Measurements from ENCODE around the gene HYCC1.
"Not testable (repeated sequence)": the region's sequence is repeated elsewhere in the genome, so short reads cannot be mapped to it uniquely, and the experiment has no call there.

The HYCC1 gene

DNA sequence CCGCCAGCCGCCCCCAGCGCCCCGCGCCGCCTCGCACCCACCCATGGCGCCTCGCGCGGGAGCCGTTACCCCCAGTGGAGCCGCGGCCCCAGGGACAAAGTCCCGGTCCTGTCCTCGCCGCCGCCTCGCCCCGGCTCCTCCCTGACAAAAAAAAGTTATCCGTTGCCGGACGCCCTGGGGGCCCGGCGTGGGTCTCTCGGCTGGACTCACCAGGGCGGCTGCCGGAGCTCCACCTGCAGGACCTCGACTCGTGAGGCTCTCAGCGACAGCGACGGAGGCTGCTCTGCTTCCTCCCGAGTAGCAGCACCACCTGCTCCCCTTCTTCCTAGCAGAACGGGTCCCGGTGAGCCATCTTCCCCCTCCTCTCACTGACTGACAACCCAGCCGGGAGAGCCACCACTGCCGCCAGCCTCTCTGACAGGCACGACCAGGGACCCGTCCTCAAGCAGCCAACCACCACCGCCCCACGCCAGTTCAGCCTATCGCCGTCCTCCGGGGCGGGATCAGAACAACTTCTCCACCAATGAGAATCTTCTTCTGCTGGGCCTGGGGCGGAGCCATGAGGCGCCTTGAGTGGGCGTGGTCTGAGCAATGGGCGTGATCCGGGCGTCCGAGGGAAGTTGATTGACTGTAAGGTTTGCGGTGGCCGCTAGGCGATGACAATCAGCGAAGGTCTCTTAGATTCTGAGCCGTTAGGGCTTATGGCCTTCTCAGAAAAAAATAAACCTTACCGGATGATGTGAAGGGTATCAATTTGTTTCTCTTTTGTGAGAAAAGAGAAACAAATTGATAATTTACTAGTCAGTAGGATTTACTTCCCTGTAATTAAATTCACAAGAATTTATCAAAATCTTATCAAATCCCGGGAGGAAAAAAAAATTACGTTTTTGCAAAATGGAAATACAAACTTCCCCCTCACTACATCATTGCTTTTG is at the start of gene HYCC1:
TSS of gene HYCC1 (minus strand) at position 416 of the 935 bp plus-strand sequence. CDS start 23,019 bp downstream, outside the sequence.
- Mint-ChIP-seq H3K4me1 (ENCODE audit: low read depth) (peaks cover 30% of the 10 kb centered on the region), H3K27me3 (no peaks in the 10 kb centered on the region), H3K36me3 (ENCODE audit: low read depth) (no peaks in the 10 kb centered on the region), H3K9me3 (no peaks in the 10 kb centered on the region), H3K4me3 (peak within 1 kb of the TSS; percentile 95), H3K27ac (peak within 1 kb of the TSS; percentile 88)

DNA sequence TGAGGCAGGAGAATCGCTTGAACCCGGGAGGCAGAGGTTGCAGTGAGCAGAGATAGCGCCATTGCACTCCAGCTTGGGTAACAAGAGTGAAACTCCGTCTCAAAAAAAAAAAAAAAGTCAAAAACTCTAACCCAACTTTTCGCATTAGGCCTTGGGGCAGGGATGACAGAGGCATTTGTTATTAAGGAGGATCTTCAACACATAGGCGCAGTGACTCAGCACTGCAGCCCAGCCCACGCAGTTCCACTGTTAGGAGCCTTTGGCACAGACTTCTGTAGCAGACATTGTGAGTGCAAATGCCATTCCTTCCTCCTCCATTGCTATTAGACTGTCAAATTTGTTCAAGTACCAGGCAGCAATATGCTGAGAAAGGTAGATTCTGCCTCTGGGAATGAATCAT is 48.5 kb upstream of the HYCC1 start:
- no peaks in the 10 kb centered on the region for H3K36me3 Mint-ChIP-seq (ENCODE audit: low read depth)
- no peaks in the 10 kb centered on the region for H3K9me3 Mint-ChIP-seq
- no peaks in the 10 kb centered on the region for H3K27me3 Mint-ChIP-seq
- no peak overlapping the region for H3K4me3 Mint-ChIP-seq
- H3K4me1 Mint-ChIP-seq (ENCODE audit: low read depth): no peaks in the 10 kb centered on the region
- H3K27ac Mint-ChIP-seq: no peak overlapping the region

DNA sequence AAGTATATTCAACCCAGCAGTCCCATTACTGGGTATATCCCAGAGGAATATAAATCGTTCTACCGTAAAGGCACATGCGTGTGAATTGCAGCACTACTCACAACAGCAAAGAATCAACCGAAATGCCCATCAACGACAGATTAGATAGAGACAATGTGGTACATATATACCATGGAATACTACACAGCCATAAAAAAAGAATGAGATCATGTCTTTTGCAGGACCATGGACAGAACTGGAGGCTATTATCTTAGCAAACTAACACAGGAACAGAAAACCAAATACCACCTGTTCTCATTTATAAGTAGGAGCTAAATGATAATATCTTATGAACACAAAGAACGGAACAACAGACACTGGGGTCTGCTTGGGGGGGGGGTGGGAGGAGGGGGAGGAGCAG is 47.4 kb upstream of the HYCC1 start:
- Mint-ChIP-seq H3K27ac (no peak overlapping the region), H3K27me3 (no peaks in the 10 kb centered on the region), H3K4me3 (no peak overlapping the region), H3K36me3 (ENCODE audit: low read depth) (no peaks in the 10 kb centered on the region), H3K4me1 (ENCODE audit: low read depth) (no peaks in the 10 kb centered on the region), H3K9me3 (no peaks in the 10 kb centered on the region)

DNA sequence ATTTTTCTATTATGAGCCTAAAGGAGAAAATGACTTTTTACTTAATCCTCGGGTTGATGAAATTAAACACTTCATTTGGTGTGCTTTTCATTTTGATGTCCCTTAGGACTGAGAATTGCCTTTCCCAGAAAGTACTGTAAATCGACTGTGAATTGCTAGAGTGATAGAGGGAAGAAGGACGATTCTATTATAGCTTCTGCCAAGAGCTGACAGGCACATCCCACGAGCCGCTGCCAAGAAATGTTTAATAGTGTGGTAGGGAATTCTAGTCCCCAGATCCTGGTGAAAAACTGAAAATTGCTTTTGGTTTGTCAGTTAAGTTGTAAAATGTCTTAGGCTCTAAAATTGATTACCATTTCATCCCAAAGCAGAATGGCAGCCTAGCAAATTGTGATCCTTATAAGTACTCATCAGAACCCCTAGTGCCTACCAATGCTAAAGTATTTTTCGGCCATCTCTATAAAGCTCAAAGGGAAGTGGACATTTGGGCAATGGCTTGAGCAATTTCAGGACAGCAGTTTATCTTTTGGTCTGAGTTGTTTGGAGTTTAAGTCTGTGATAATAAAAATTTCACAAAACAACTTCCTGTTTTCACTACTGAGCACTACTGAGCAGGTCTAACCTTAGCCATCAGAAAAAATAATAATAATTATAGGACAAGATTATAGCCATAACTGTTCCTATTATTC is 44.6 kb upstream of the HYCC1 start:
- Mint-ChIP-seq H3K4me3 (no peak overlapping the region), H3K9me3 (no peaks in the 10 kb centered on the region), H3K4me1 (ENCODE audit: low read depth) (no peaks in the 10 kb centered on the region), H3K27ac (no peak overlapping the region), H3K27me3 (no peaks in the 10 kb centered on the region), H3K36me3 (ENCODE audit: low read depth) (no peaks in the 10 kb centered on the region)

DNA sequence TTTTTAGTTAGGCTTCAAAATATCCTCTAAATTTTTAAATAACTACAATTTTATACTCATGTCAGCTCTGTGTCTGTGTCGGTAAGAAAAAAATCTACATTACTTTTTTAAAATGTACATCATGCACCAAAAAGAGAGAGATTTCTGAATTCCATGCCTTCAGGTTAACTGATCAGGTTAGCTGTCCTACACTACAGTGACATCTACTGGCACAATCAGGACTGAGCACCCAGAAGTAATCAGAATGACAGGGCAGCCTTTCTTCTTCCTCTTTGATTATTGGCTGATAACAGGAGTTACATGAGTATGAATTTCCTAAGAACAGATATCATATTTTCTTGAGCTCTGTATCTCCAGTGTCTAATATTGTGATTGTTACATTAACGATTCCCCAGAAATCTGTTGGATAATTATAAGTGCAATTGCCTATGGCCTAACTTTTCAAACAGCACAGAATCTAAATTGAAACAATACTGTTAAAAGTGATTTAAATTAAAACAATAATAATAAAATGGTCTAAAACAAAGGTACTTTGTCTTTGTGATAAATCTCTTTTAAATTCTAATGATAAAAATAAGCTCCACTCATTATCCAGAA is 41.8 kb upstream of the HYCC1 start:
- no peaks in the 10 kb centered on the region for H3K9me3 Mint-ChIP-seq
- H3K27ac Mint-ChIP-seq: no peak overlapping the region
- no peak overlapping the region for H3K4me3 Mint-ChIP-seq
- H3K4me1 Mint-ChIP-seq (ENCODE audit: low read depth): peaks cover 6% of the 10 kb centered on the region
- no peaks in the 10 kb centered on the region for H3K36me3 Mint-ChIP-seq (ENCODE audit: low read depth)
- no peaks in the 10 kb centered on the region for H3K27me3 Mint-ChIP-seq

DNA sequence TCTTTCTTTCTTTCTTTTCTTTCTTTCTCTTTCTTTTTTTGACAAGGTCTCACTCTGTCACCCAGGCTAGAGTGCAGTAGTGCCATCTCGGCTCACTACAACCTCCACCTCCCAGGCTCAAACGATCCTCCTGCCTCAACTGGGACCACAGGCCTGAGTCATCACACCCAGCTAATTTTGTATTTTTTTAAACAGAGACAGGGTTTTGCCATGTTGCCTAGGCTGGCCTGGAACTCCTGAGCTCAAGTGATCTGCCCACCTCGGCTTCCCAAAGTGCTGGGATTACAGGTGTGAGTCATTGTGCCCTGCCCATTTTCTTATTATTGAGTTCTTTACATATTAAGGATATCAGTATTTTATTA is 37.2 kb upstream of the HYCC1 start:
- H3K27me3 Mint-ChIP-seq; H3K4me3 Mint-ChIP-seq; H3K9me3 Mint-ChIP-seq; H3K27ac Mint-ChIP-seq; H3K36me3 Mint-ChIP-seq (ENCODE audit: low read depth); H3K4me1 Mint-ChIP-seq (ENCODE audit: low read depth): not testable (repeated sequence)

DNA sequence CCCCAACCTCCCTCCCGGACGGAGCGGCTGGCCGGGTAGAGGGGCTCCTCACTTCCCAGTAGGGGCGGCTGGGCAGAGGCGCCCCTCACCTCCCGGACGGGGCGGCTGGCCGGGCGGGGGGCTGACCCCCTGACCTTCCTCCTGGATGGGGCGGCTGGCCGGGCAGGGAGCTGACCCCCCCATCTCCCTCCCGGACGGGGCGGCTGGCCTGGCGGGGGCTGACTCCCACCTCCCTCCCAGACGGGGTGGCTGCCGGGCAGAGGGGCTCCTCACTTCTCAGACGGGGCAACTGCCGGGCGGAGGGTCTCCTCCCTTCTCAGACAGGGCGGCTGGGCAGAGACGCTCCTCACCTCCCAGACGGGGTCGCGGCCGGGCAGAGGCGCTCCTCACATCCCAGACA is 32.4 kb upstream of the HYCC1 start:
- H3K9me3 Mint-ChIP-seq; H3K36me3 Mint-ChIP-seq (ENCODE audit: low read depth); H3K27ac Mint-ChIP-seq; H3K4me3 Mint-ChIP-seq; H3K27me3 Mint-ChIP-seq; H3K4me1 Mint-ChIP-seq (ENCODE audit: low read depth): not testable (repeated sequence)

DNA sequence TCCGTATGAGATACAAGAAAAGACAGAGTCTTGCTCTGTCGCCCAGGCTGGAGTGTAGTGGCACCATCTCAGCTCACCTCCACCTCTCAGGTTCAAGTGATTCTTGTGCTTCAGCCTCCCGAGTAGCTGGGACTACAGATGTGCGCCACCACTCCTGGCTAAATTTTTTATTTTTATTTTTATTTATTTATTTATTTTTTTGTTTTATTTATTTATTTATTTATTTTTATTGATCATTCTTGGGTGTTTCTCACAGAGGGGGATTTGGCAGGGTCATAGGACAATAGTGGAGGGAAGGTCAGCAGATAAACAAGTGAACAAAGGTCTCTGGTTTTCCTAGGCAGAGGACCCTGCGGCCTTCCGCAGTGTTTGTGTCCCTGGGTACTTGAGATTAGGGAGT is 31.2 kb upstream of the HYCC1 start:
- H3K27me3 Mint-ChIP-seq; H3K4me3 Mint-ChIP-seq; H3K36me3 Mint-ChIP-seq (ENCODE audit: low read depth); H3K9me3 Mint-ChIP-seq; H3K4me1 Mint-ChIP-seq (ENCODE audit: low read depth); H3K27ac Mint-ChIP-seq: not testable (repeated sequence)

DNA sequence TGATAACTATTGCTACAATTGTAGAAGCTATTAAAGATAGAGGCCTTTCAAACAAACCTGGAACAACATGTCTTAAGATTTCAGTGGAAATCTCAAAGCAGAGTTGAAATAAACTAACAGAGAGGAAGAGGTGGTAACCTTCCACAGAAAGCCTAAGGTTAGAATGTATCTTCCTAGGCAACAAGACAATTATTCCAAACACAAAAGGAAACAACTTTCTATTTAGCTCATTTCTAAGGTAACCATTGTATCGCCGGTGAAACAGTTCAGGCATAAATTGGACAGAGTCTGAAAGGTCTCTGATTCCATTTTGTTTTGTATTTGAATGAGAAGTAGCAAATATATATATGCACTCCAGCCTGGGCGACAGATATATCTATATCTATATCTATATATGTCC is 30.7 kb upstream of the HYCC1 start:
- Mint-ChIP-seq H3K27ac (no peak overlapping the region), H3K4me3 (no peak overlapping the region), H3K36me3 (ENCODE audit: low read depth) (no peaks in the 10 kb centered on the region), H3K4me1 (ENCODE audit: low read depth) (no peaks in the 10 kb centered on the region), H3K27me3 (no peaks in the 10 kb centered on the region), H3K9me3 (no peaks in the 10 kb centered on the region)

DNA sequence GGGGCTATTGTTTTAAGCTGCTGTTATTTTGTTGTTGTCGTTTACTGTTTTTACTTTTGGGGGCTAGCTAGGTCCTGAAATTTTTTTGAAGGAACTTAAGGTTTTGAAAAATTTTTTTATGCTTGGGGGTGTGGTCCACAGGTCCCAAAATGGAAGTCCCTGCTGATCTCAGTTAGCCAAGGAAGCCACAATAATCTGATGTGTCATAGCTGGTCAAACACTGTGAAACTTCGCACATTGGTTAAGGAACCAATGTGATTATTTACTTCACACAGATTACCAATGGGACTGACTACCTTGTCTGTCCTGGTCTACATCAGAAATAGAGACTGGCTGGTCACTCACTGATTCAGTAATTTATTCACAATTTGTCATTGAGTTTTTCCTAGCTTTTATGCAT is 29.5 kb upstream of the HYCC1 start:
- Mint-ChIP-seq H3K27me3 (no peaks in the 10 kb centered on the region), H3K9me3 (no peaks in the 10 kb centered on the region), H3K4me3 (no peak overlapping the region), H3K4me1 (ENCODE audit: low read depth) (no peaks in the 10 kb centered on the region), H3K36me3 (ENCODE audit: low read depth) (no peaks in the 10 kb centered on the region), H3K27ac (no peak overlapping the region)

DNA sequence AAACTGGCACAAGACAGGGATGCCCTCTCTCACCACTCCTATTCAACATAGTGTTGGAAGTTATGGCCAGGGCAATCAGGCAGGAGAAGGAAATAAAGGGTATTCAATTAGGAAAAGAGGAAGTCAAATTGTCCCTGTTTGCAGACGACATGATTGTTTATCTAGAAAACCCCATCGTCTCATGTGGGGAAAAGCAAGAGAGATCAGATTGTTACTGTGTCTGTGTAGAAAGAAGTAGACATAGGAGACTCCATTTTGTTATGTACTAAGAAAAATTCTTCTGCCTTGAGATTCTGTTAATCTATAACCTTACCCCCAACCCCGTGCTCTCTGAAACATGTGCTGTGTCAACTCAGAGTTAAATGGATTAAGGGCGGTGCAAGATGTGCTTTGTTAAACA is 25.7 kb upstream of the HYCC1 start:
- not testable (repeated sequence) for H3K36me3 Mint-ChIP-seq (ENCODE audit: low read depth); H3K27me3 Mint-ChIP-seq; H3K27ac Mint-ChIP-seq; H3K4me1 Mint-ChIP-seq (ENCODE audit: low read depth); H3K4me3 Mint-ChIP-seq; H3K9me3 Mint-ChIP-seq

DNA sequence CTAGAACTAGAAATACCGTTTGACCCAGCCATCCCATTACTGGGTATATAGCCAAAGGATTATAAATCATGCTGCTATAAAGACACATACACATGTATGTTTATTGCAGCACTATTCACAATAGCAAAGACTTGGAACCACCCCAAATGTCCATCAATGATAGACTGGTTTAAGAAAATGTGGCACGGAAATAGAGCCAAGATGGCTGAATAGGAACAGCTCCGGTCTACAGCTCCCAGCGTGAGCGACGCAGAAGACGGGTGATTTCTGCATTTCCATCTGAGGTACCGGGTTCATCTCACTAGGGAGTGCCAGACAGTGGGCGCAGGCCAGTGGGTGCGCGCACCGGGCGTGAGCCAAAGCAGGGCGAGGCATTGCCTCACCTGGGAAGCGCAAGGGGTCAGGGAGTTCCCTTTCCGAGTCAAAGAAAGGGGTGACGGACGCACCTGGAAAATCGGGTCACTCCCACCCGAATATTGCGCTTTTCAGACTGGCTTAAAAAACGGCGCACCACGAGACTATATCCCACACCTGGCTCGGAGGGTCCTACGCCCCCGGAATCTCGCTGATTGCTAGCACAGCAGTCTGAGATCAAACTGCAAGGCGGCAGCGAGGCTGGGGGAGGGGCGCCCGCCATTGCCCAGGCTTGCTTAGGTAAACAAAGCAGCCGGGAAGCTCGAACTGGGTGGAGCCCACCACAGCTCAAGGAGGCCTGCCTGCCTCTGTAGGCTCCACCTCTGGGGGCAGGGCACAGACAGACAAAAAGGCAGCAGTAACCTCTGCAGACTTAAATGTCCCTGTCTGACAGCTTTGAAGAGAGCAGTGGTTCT is 21.8 kb upstream of the HYCC1 start:
- peaks cover 13% of the 10 kb centered on the region for H3K27me3 Mint-ChIP-seq
- H3K9me3 Mint-ChIP-seq; H3K4me1 Mint-ChIP-seq (ENCODE audit: low read depth); H3K36me3 Mint-ChIP-seq (ENCODE audit: low read depth); H3K4me3 Mint-ChIP-seq; H3K27ac Mint-ChIP-seq: not testable (repeated sequence)

DNA sequence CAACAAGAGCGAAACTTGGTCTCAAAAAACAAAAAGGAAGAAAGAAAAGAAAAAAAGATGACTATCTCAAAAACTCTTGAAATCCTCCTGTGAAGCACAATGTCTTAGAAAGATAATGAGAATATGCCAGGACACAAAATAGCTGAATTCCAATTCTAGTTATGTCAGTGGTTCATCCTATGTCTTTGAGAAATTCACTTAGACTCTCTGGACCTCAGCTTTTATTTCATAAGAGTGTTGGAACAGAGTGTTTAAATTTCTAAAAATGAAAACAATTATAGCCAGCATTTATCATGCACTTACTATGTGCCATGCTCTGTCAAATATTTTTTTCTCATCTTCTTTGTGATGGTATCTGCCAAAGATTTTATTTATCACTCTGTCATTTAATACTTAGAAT is 13.3 kb upstream of the HYCC1 start:
- H3K9me3 Mint-ChIP-seq: no peaks in the 10 kb centered on the region
- H3K4me3 Mint-ChIP-seq: no peak overlapping the region
- peaks cover 19% of the 10 kb centered on the region for H3K27me3 Mint-ChIP-seq
- peaks cover 11% of the 10 kb centered on the region for H3K4me1 Mint-ChIP-seq (ENCODE audit: low read depth)
- no peak overlapping the region for H3K27ac Mint-ChIP-seq
- no peaks in the 10 kb centered on the region for H3K36me3 Mint-ChIP-seq (ENCODE audit: low read depth)

DNA sequence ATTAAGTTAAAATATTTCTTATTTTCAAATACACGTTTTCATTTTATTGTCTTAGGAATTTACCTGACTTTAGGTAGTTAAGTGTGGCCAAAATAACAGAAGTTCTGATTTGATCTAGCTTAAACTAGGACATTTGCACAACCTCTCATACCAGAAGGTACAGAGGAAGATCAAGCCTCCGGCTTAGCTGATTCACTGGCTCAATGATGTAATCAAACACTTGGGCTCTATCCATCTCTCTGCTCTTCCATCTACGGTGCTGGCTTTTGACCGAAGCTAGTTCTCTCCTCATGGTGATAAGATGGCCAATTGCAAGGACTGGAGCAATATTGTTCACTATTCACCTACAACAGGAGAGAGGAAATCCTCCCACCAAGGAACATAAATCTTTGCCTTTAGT is 12.2 kb upstream of the HYCC1 start:
- H3K4me3 Mint-ChIP-seq: no peak overlapping the region
- no peaks in the 10 kb centered on the region for H3K9me3 Mint-ChIP-seq
- H3K4me1 Mint-ChIP-seq (ENCODE audit: low read depth): peaks cover 22% of the 10 kb centered on the region
- no peak overlapping the region for H3K27ac Mint-ChIP-seq
- H3K27me3 Mint-ChIP-seq: peaks cover 20% of the 10 kb centered on the region
- no peaks in the 10 kb centered on the region for H3K36me3 Mint-ChIP-seq (ENCODE audit: low read depth)

DNA sequence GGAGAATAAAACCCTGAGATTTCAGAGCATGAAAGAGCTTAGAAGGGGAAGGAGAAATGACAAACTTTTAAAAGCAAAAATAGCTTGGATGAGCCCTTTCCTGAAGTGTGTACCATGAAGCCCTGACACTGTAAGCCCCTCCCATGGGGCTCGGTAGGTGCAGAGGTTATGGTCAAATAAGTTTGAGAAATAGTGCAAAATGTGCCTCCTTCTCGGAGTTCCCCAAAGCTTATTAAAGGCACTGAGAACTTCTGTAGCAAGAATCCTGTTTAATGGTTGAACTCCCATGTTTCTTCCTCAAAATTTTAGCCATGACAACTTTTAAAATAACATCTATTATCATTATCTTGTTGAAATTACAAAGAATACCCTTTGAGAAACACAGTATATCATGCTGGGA is 10.5 kb upstream of the HYCC1 start:
- Mint-ChIP-seq H3K27ac (no peak overlapping the region), H3K4me1 (ENCODE audit: low read depth) (peaks cover 34% of the 10 kb centered on the region), H3K4me3 (no peak overlapping the region), H3K36me3 (ENCODE audit: low read depth) (no peaks in the 10 kb centered on the region), H3K27me3 (peaks cover 20% of the 10 kb centered on the region), H3K9me3 (no peaks in the 10 kb centered on the region)

Measured in stimulated activated naive CD8-positive, alpha-beta T cell treated with anti-CD3 and anti-CD28 coated beads, Interleukin-15, Interleukin-2, amounts not matched to agents 100 ng/mL and 50 ng/mL, for 24 hours (primary cell).